ENCODE measurements around the gene PRKG1.

The PRKG1 gene

GRCh38 chr10:51528527-51528926 is 454.2 kb downstream of the PRKG1 start:
- TF ChIP-seq, protein P1, sequence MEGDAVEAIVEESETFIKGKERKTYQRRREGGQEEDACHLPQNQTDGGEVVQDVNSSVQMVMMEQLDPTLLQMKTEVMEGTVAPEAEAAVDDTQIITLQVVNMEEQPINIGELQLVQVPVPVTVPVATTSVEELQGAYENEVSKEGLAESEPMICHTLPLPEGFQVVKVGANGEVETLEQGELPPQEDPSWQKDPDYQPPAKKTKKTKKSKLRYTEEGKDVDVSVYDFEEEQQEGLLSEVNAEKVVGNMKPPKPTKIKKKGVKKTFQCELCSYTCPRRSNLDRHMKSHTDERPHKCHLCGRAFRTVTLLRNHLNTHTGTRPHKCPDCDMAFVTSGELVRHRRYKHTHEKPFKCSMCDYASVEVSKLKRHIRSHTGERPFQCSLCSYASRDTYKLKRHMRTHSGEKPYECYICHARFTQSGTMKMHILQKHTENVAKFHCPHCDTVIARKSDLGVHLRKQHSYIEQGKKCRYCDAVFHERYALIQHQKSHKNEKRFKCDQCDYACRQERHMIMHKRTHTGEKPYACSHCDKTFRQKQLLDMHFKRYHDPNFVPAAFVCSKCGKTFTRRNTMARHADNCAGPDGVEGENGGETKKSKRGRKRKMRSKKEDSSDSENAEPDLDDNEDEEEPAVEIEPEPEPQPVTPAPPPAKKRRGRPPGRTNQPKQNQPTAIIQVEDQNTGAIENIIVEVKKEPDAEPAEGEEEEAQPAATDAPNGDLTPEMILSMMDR (IDR thresholded peaks at IDR 0.05; ENCODE audit: borderline replicate concordance, insufficient read depth, low read depth, low read length), result no peak
- H3K4me3 ChIP-seq (ENCODE audit: low read depth, low read length), result no peak overlapping the region

DNA sequence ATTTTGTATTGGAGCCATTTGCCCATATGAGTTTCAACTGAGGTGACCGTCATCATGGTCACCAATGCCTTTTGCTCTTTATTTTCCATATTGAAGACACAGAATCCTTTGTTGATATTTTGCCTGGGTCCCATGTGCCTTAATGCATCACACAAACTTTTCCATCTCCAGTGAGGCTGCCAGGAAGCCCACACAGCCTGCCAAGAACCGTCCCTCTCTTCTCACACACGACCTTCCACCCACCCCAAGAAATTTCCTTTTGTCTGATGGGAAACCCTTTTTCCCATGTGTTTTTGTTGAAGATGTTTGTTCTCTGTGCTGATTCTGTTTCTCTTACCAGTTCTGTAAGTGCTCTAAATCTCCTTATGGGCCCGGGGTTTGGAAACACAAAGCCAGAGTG is 456.3 kb downstream of the PRKG1 start:
- TF ChIP-seq, protein P1 (IDR thresholded peaks at IDR 0.05; ENCODE audit: borderline replicate concordance, insufficient read depth, low read depth, low read length), result no peak

DNA sequence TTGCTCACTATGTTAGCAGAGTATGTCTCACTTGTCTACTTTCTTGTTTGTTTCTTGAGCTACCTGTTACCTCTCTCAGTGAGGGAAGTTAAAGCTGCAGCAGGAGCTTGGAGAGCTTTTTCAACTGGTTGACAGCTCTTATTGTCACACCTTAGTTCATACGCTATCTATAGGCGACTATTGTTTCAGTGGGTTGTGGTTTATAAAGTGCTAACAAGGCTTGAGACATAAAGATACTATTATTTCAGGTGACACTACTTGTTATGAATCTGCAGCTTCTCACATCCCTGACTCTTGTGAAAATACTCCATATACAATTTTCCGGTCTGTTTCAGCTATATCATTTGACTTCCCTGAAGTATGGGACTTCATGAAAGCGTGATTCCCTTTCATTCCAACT is 457.8 kb downstream of the PRKG1 start:
- TF ChIP-seq, protein P1 (IDR thresholded peaks at IDR 0.05; ENCODE audit: borderline replicate concordance, insufficient read depth, low read depth, low read length), result no peak
- H3K4me3 ChIP-seq (ENCODE audit: low read depth, low read length), result no peak overlapping the region

More for the DNA sequence above, 456.3 kb downstream of the PRKG1 start:
- no peak overlapping the region for H3K4me3 ChIP-seq (ENCODE audit: low read depth, low read length)

DNA sequence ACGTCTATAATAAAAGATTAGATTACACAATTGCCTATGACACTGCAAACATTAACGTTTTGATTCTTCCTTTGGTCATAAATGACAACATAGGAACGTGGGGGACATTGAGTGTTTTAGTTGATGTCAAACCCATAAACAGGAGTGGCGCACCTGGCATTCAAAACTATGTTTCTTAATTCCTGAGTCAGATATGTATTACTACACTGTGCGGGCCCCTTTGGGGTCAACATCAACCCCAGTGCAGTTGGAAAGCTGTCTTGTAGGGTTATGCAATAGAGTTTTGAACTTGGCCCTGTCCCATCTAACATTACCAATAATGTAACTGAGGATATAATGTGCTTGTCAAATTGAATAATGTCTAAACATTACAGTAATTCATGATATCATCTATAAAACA is 468.6 kb downstream of the PRKG1 start:
- TF ChIP-seq, protein P1 (IDR thresholded peaks at IDR 0.05; ENCODE audit: borderline replicate concordance, insufficient read depth, low read depth, low read length), result no peak
- H3K4me3 ChIP-seq (ENCODE audit: low read depth, low read length), result no peak overlapping the region

DNA sequence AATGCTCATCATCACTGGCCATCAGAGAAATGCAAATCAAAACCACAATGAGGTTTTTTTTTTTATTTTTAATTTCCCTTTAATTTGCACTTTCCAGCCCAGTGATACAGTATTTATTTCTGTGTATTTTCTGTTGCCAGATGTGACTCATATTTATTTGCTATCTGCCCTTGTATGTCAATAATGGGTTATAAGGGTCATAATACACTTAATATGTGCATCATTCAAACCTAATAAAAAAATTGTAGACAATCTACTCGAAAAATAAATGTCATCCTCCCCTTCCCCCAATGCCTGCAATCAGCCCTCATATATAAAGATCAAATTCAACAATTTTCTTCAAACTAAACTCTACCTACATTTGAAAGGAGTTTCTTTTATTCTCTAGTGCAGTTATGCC is 470.6 kb downstream of the PRKG1 start:
- TF ChIP-seq, protein P1 (IDR thresholded peaks at IDR 0.05; ENCODE audit: borderline replicate concordance, insufficient read depth, low read depth, low read length), result no peak
- H3K4me3 ChIP-seq (ENCODE audit: low read depth, low read length), result no peak overlapping the region

GRCh38 chr10:51547941-51548340 is 473.7 kb downstream of the PRKG1 start:
- TF ChIP-seq, protein P1 (IDR thresholded peaks at IDR 0.05; ENCODE audit: borderline replicate concordance, insufficient read depth, low read depth, low read length), result no peak
- H3K4me3 ChIP-seq (ENCODE audit: low read depth, low read length), result no peak overlapping the region

DNA sequence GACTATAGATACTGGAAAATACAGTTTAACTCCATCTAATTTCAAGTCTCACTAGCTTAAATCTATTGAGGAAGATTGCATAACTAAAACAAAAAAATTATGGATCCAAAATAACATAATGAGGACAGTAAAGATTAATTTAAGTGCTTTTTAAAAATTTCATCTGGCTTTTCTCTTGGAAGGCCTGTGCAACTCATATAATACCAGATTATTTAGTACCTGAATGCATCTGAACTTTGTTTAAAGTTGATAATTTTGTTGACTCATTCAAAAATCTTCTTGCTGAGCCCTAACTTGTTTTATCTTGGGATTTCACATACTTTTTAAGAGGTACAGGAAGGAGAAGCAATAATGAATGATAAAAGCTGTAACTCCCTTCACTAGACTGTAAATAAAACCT is 478.6 kb downstream of the PRKG1 start:
- H3K4me3 ChIP-seq (ENCODE audit: low read depth, low read length), result no peak overlapping the region
- TF ChIP-seq, protein P1 (IDR thresholded peaks at IDR 0.05; ENCODE audit: borderline replicate concordance, insufficient read depth, low read depth, low read length), result no peak
